ENCODE data around the gene STARD7.

The STARD7 gene

DNA sequence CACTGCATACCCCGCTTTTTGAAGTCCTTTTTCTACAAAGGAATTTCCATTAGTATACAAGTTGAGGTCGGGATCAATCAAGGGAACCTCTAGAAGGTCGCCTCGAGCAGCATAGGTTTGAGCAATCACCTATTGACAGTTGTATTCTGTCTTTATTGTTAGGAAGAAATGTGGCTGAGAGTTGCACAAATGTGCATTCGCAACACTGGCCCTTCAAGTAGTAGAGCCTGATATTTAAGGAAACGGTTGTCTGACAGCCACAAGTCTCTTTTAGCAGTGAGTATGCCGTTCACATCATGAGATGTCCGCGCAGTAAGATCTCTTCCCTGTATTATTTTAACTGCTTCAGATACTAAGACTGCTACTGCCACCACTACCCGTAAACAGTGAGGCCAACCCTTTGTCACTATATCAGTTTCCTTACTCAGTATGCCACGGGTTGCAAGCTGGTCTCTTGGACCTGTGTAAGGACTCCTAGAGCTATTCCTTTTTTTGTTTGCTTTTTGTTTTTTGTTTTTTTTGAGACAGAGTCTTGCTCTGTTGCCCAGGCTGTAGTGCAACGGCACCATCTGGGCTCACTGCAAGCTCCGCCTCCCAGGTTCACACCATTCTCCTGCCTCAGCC lies 10.0 kb upstream of the STARD7 start:
- H3K4me3 ChIP-seq (ENCODE audit: low read depth, low read length), result no peak overlapping the region
- no peak for TF ChIP-seq CTCF (IDR thresholded peaks at IDR 0.05; ENCODE audit: low read depth, low read length)
- no peak for DNase-seq (ENCODE audit: low read depth, low spot score)
- in situ Hi-C loops (cut with HindIII; ENCODE audit: low sequenced_read_pairs), result no loop called here

DNA sequence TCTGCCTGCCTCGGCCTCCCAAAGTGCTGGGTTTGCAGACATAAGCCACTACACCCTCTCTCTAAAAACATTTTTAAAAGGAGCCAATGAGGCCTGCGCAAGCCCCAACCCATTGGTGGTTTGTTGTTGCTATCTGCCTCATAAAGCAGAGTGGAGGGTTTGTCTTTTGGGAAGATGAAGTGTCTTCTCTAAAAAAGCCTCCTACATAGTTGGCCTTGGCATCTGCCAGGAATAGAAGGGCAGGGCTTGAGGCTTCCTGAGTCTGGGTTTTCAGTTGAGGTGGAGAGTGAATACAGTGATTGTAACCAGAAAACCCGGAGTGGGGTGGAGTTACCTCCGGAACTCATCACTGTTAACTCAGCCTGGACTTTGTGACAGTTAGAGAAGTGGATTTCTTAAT lies 5.9 kb upstream of the STARD7 start:
- H3K4me3 ChIP-seq (ENCODE audit: low read depth, low read length), result no peak overlapping the region
- no peak for TF ChIP-seq CTCF (IDR thresholded peaks at IDR 0.05; ENCODE audit: low read depth, low read length)
- in situ Hi-C loops (cut with HindIII; ENCODE audit: low sequenced_read_pairs), result no loop called here
- no peak for DNase-seq (ENCODE audit: low read depth, low spot score)

DNA sequence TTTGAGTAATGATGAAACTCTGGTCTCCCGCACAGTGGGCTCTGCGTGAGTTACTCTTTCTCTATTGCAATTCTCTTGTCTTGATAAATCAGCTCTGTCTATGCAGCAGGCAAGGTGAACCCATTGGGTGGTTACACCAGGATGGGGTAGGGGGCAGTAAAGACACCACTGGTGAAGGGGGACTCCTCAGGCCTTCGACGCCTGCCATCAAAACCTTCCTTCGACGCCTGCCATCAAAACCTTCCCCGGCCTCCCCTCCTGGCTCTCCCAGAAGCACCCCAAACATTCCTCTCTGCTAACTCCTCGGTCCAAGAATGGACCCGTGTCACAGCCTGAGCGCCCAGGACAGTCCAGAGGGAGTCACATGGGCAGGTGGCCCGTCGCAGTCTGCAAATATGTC lies 4.8 kb upstream of the STARD7 start:
- no peak overlapping the region for H3K4me3 ChIP-seq (ENCODE audit: low read depth, low read length)
- in situ Hi-C loops (cut with HindIII; ENCODE audit: low sequenced_read_pairs), result no loop called here
- TF ChIP-seq CTCF (IDR thresholded peaks at IDR 0.05; ENCODE audit: low read depth, low read length), result no peak
- no peak for DNase-seq (ENCODE audit: low read depth, low spot score)

GRCh38 chr2:96212339-96212738 lies 3.7 kb upstream of the STARD7 start:
- no peak overlapping the region for H3K4me3 ChIP-seq (ENCODE audit: low read depth, low read length)
- TF ChIP-seq CTCF (IDR thresholded peaks at IDR 0.05; ENCODE audit: low read depth, low read length), result no peak
- in situ Hi-C loops (cut with HindIII; ENCODE audit: low sequenced_read_pairs), result no loop called here
- DNase-seq (ENCODE audit: low read depth, low spot score), result no peak

DNA sequence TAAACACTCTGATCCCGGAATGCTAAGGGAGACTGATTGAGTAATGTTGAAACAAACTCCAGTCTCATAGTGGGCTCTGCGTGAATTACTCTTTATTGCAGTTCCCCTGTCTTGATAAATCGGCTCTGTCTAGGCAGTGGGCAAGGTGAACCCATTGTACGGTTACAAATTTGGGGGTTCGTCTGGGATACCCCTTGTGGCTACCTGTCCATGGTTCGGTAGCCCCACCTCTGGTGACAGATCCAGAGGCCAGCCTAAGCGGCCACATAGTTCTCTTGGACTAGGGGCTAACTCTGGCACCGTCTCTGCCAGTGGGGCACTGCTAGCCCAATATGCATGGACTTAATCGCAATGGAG lies 1.1 kb upstream of the STARD7 start:
- in situ Hi-C loops (cut with HindIII; ENCODE audit: low sequenced_read_pairs), result no loop called here
- DNase-seq (ENCODE audit: low read depth, low spot score), result no peak
- no peak for TF ChIP-seq CTCF (IDR thresholded peaks at IDR 0.05; ENCODE audit: low read depth, low read length)
- H3K4me3 ChIP-seq (ENCODE audit: low read depth, low read length), result peak overlapping the region; percentile 82

GRCh38 chr2:96209011-96209728 lies 543 bp upstream of the STARD7 start:
- no peak for DNase-seq (ENCODE audit: low read depth, low spot score)

More at GRCh38 chr2:96209011-96209728, 543 bp upstream of the STARD7 start:
- TF ChIP-seq CTCF (IDR thresholded peaks at IDR 0.05; ENCODE audit: low read depth, low read length), result no peak
- in situ Hi-C loops (cut with HindIII; ENCODE audit: low sequenced_read_pairs), result no loop called here
- peak overlapping the region; percentile 82 for H3K4me3 ChIP-seq (ENCODE audit: low read depth, low read length)

Measured in astrocyte of the spinal cord (primary cell).